ENCODE measurements around the gene TMEM255A. TPM values are rescaled to one million over a fixed set of nuclear protein-coding genes. Genes with fewer than 3 reads are reported as not detected.
"Not testable (repeated sequence)": the region's sequence is repeated elsewhere in the genome, so short reads cannot be mapped to it uniquely, and the experiment has no call there.

TMEM255A gene
- total RNA-seq, 4 donors from 2014 or later = 0.13 to 4.0 (median 1.7) TPM

DNA sequence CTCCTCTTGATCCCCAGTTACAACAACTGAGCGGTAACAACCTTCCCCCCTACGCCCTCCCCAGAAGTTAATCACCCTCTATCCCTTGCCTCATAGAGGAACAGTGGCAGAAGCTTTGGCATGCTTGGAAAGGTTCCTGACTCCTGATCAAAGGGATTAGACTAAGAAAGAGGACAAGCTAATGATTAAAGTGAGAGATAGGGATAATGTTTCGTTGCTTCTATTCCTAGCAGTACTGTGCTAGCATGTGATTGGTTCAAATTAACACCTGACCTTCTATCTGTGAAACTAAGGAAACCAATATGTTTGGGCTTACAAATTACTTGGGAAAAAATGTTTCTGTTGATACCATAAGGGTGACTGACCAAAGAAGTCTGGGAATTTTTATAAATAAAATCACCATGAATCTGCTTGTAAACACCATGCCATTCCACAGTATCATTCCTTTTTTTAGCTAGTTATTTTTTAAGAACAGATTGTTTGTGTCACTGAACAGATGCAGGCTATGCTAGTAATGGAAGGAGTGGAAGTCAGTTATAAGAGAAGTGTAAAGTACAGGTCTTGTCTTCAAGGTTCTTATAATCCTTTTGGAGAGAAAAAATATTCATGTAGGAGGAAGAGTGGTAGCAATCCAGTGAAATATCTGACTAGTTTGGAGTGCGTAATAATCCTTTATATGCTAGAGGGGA is 39.3 kb upstream of the TMEM255A start:
- intact Hi-C loops (cut with DNase I) = no loop called here
- no peak for DNase-seq
- no peak for TF ChIP-seq POLR2A (IDR thresholded peaks at IDR 0.05)
- TF ChIP-seq, protein P1, sequence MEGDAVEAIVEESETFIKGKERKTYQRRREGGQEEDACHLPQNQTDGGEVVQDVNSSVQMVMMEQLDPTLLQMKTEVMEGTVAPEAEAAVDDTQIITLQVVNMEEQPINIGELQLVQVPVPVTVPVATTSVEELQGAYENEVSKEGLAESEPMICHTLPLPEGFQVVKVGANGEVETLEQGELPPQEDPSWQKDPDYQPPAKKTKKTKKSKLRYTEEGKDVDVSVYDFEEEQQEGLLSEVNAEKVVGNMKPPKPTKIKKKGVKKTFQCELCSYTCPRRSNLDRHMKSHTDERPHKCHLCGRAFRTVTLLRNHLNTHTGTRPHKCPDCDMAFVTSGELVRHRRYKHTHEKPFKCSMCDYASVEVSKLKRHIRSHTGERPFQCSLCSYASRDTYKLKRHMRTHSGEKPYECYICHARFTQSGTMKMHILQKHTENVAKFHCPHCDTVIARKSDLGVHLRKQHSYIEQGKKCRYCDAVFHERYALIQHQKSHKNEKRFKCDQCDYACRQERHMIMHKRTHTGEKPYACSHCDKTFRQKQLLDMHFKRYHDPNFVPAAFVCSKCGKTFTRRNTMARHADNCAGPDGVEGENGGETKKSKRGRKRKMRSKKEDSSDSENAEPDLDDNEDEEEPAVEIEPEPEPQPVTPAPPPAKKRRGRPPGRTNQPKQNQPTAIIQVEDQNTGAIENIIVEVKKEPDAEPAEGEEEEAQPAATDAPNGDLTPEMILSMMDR (IDR thresholded peaks at IDR 0.05) = no peak
- H3K27ac ChIP-seq = no peak overlapping the region
- 71 to 73% methylated on average over 4 of the region's 4 CpGs for WGBS, 2 donors
- H3K9me3 ChIP-seq = no peaks in the 10 kb centered on the region
- no peaks in the 10 kb centered on the region for H3K4me1 ChIP-seq
- H3K4me3 ChIP-seq = no peak overlapping the region
- no peaks in the 10 kb centered on the region for H3K36me3 ChIP-seq
- no peaks in the 10 kb centered on the region for H3K27me3 ChIP-seq

DNA sequence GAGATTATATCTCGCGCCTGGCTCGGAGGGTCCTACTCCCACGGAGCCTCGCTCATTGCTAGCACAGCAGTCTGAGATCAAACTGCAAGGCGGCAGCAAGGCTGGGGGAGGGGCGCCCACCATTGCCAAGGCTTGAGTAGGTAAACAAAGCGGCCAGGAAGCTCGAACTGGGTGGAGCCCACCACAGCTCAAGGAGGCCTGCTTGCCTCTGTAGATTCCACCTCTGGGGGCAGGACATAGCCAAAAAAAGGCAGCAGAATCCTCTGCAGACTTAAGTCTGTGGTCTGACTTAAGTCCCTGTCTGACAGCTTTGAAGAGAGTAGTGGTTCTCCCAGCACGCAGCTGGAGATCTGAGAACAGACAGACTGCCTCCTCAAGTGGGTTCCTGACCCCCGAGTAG is 33.3 kb upstream of the TMEM255A start:
- H3K27me3 ChIP-seq; H3K9me3 ChIP-seq; H3K36me3 ChIP-seq; H3K27ac ChIP-seq; H3K4me1 ChIP-seq; DNase-seq; intact Hi-C loops (cut with DNase I); H3K4me3 ChIP-seq: not testable (repeated sequence)
- WGBS, 2 donors = 77 to 95% methylated on average over 4 to 5 of the region's 11 CpGs

DNA sequence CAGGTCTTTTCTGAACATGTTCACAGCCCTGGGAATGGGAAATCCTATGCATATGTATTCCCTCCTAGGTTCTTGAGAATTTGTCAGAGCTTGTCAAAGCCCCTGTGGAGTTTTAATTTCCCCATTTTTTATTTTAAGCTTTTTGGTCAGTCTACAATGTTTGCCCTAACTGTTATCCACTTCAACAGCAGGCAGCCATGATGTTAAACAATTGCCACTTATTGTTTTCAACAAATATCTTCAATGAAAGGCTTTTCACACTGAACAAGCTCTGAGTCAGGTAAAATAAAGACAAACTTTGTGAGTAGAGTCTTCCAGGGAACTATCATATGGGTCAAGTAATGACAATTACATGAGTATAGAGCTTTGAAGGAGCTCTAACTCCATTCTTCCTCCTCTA is 25.6 kb upstream of the TMEM255A start:
- H3K27me3 ChIP-seq = no peaks in the 10 kb centered on the region
- DNase-seq = no peak
- H3K27ac ChIP-seq = no peak overlapping the region
- peaks cover 0 to 12% (median 9%) of the 10 kb centered on the region in 3 donors for H3K9me3 ChIP-seq
- no peaks in the 10 kb centered on the region for H3K36me3 ChIP-seq
- intact Hi-C loops (cut with DNase I) = no loop called here
- H3K4me1 ChIP-seq = no peaks in the 10 kb centered on the region
- H3K4me3 ChIP-seq = no peak overlapping the region
- no peak for TF ChIP-seq POLR2A (IDR thresholded peaks at IDR 0.05)
- TF ChIP-seq, protein P1 (IDR thresholded peaks at IDR 0.05) = no peak

DNA sequence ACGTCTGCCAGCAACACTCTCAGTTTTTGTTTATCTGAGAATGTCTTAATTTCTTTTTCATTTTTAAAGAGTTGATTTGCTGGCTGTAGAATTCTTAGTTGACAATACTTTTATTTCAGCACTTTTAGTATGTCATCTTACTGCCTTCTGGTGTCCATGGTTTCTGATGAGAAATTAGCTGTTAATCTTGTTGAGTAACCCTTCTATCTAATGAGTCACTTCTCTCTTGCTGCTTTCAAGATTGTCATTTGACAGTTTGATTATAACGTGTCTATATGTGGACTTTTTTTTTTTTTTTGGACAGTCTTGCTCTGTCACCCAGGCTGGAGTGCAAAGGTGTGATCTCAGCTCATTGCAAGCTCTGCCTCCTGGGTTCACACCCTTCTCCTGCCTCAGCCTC is 24.0 kb upstream of the TMEM255A start:
- no peaks in the 10 kb centered on the region for H3K36me3 ChIP-seq
- no peaks in the 10 kb centered on the region for H3K4me1 ChIP-seq
- H3K9me3 ChIP-seq = peaks cover 0 to 12% (median 9%) of the 10 kb centered on the region in 3 donors
- H3K27ac ChIP-seq = no peak overlapping the region
- no peak for DNase-seq
- H3K4me3 ChIP-seq = no peak overlapping the region
- no peak for TF ChIP-seq POLR2A (IDR thresholded peaks at IDR 0.05)
- TF ChIP-seq, protein P1 (IDR thresholded peaks at IDR 0.05) = no peak
- intact Hi-C loops (cut with DNase I) = no loop called here
- no peaks in the 10 kb centered on the region for H3K27me3 ChIP-seq
- 49 to 54% methylated on average over 2 of the region's 2 CpGs for WGBS, 2 donors

DNA sequence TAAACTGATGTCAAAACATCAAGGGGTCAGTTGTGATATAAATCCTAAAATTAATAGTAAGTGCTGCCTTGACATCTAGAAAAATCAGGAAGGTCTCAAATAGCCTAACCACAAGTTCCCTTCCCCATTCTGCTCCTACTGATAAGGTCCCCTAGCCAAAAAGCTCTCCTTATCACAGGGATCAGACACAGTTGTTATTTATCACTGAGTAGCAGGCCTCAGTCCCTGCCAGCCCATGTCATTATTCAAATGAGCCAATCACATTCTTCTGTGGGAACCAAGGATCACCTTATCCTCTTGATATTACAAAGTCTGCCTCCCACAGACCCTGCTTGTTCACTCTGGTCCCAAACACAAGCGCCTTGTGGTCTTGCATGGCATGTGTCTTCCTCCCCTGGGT is 23.3 kb upstream of the TMEM255A start:
- TF ChIP-seq, protein P1 (IDR thresholded peaks at IDR 0.05) = no peak
- TF ChIP-seq POLR2A (IDR thresholded peaks at IDR 0.05) = no peak
- H3K27ac ChIP-seq = no peak overlapping the region
- WGBS, 2 donors = 56 to 67% methylated on average over 1 of the region's 1 CpG
- no peak for DNase-seq
- no peaks in the 10 kb centered on the region for H3K36me3 ChIP-seq
- H3K9me3 ChIP-seq = peaks cover 0 to 12% (median 9%) of the 10 kb centered on the region in 3 donors
- no peaks in the 10 kb centered on the region for H3K4me1 ChIP-seq
- intact Hi-C loops (cut with DNase I) = no loop called here
- H3K4me3 ChIP-seq = no peak overlapping the region
- H3K27me3 ChIP-seq = no peaks in the 10 kb centered on the region

DNA sequence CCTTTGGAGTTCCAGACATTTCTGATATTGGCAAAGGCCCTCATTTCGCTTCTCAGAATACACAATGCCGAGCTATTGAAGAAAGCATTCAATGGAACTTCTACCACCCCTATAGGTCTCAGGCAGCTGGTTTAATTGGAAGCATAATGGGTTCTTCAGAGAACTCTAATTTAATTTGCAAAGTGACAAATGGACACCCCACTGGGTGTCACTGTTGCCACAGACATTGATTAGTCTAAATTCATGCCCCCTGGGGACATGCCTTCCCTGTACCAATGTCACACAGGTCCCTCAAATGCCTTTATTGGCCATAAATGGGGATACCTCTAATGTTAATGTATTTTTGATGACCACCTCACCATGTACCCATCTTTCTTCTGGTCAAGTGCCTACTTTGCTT is 22.9 kb upstream of the TMEM255A start:
- DNase-seq = no peak
- WGBS, 2 donors = 51 to 100% methylated on average over 2 of the region's 2 CpGs
- intact Hi-C loops (cut with DNase I) = no loop called here
- H3K9me3 ChIP-seq = peaks cover 0 to 12% (median 9%) of the 10 kb centered on the region in 3 donors
- H3K36me3 ChIP-seq = no peaks in the 10 kb centered on the region
- H3K4me1 ChIP-seq = no peaks in the 10 kb centered on the region
- no peak overlapping the region for H3K4me3 ChIP-seq
- H3K27me3 ChIP-seq = no peaks in the 10 kb centered on the region
- TF ChIP-seq, protein P1 (IDR thresholded peaks at IDR 0.05) = no peak
- no peak for TF ChIP-seq POLR2A (IDR thresholded peaks at IDR 0.05)
- H3K27ac ChIP-seq = no peak overlapping the region
